ENCODE results near the gene THY1.
A peak's percentile ranks its signal among the peaks of the same experiment; 100 is the strongest.

The THY1 gene

DNA sequence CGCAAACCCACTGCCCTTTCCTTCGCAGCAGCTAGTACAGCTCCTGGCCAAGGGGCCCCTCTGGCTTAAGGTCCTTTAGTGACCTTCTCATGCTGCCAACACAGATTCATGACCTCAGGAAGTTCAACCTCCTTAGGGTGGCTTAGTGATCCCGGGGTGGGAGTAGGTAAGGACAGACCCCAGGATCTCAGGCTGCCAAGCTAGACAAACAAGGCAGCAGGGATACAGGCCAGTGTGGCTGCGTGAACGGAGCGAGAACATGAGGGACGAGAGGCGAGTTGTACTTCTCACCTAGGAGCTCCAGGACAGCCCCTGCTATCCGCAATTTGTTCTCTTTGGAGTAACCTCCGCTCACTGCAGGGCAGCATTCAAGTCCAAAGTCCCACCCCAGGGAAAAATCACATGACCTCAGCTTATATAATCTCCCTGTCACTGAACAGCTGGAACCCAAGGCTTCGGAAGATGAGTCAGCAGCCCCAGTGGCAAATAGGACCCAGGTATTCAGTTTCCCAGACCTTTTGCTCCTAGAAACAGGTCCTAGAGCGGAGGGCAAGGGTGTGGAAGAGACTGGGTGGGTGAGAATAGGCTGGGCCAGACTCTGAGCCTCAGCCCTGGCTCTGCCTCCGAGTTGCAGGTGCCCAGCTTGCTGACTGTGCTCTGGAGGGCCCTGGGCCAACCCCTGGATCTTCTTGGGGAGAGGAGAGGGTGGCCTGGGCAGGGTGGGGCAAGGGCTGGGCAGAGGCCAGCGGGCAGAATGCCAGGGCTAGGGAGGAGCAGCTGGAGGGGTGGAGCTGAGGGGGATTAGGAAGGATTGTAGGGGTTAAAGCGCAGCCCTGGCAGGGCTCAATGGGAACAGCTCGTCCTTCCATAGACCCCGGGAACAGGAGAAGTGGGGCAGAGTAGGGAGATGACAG is 54.6 kb downstream of the THY1 start:
- DNase-seq = peak; percentile 61

GRCh38 chr11:119367661-119368120 is 55.3 kb downstream of the THY1 start:
- DNase-seq = peak; percentile 25

All from HCEC 1CT (cell line).